HepG2 (cell line): ENCODE measurements around the gene NKAIN2. TPM values are rescaled to one million over a fixed set of nuclear protein-coding genes. Genes with fewer than 3 reads are reported as not detected.

ENCODE experiments used
- ATAC-seq: fragments of 200-7000 bp; cut with Tn5 transposase; 3 replicates; pipeline ENCODE4 v1.9.1; 2020; ENCODE audit warnings: mild to moderate bottlenecking, moderate library complexity
- BruUV-seq: library from RNA; stranded (reverse); fragments of 400-500 nt; replicated peaks from 2 replicates; lab custom pipeline; 2021; lab: Mats Ljungman, UMichigan
- CTCF ChIA-PET: fragments of 300-600 bp; formaldehyde crosslinking; extraction: SDS; loops from one replicate; lab custom pipeline; 2021; ENCODE audit warnings: low total read pairs, inconsistent platforms, low intra/inter-chr PET ratio; lab: Yijun Ruan, JAX
- POLR2A ChIA-PET: fragments of 350-600 bp; sonication (Branson Sonifier 250); formaldehyde crosslinking; loops from one replicate; lab custom pipeline; 2020; ENCODE audit warnings: antibody characterized with exemption, inconsistent platforms; lab: Yijun Ruan, JAX
- DNase-seq: peaks from one replicate; pipeline ENCODE4 v3.0.0-alpha.2; 2015; ENCODE audit warnings: low spot score
- FAIRE-seq: peaks from 3 replicates; lab custom pipeline; 2011; peaks lifted over from hg19 to GRCh38; lab: Jason Lieb, UNC
- H2AFZ ChIP-seq: one replicate; pipeline ENCODE4 v1.6.1; 2011; ENCODE audit warnings: low read length, inconsistent platforms
- H3K27ac ChIP-seq: fragments of 300-600 bp; 3 replicates; pipeline ENCODE4 v1.8.0; 2011; ENCODE audit warnings: mixed run types, mild to moderate bottlenecking, mixed read lengths, low read length, inconsistent platforms; ENCODE audit not compliant: insufficient read depth; ENCODE audit errors: extremely low read length
- H3K27me3 ChIP-seq, 2 experiments: fragments of 200-600 bp in 1 of 2; 2 replicates in 1 of 2; 3 replicates in 1 of 2; pipeline versions ENCODE4 v1.6.0 to v1.8.0; 2011; ENCODE audit warnings: low read length in 2 of 2, mild to moderate bottlenecking in 2 of 2, moderate library complexity in 2 of 2, inconsistent platforms in 1 of 2; ENCODE audit not compliant: insufficient read depth in 2 of 2, control insufficient read depth in 1 of 2
- H3K36me3 ChIP-seq, 2 experiments: fragments of 200-600 bp in 1 of 2; replicated peaks in 1 of 2; 2 replicates in 1 of 2; 3 replicates in 1 of 2; pipeline versions ENCODE4 v1.5.1 to v1.8.0; 2011; ENCODE audit warnings: low read length in 2 of 2, inconsistent platforms in 1 of 2; ENCODE audit not compliant: insufficient read depth in 2 of 2, control insufficient read depth in 1 of 2
- H3K4me1 ChIP-seq: 2 replicates; pipeline ENCODE4 v1.5.1; 2012; ENCODE audit warnings: low read length, inconsistent platforms; ENCODE audit not compliant: insufficient read depth
- H3K4me2 ChIP-seq: 2 replicates; pipeline ENCODE4 v1.6.0; 2011; ENCODE audit warnings: low read depth, low read length, inconsistent platforms
- H3K4me3 ChIP-seq, 3 experiments: fragments of 200-600 bp in 1 of 3; sonication (generic), shearing (Covaris generic) in 1 of 3; replicated peaks in 1 of 3; 2 replicates each; pipeline ENCODE4 v1.5.1; 2011 to 2016; ENCODE audit warnings: low read length in 3 of 3, inconsistent platforms in 2 of 3, low read depth in 2 of 3, mild to moderate bottlenecking in 2 of 3, control low read depth in 1 of 3, mixed read lengths in 1 of 3; ENCODE audit not compliant: insufficient read depth in 1 of 3
- H3K79me2 ChIP-seq: one replicate; pipeline ENCODE4 v1.6.1; 2011; ENCODE audit warnings: low read length, inconsistent platforms; ENCODE audit not compliant: insufficient read depth
- H3K9ac ChIP-seq: 2 replicates; pipeline ENCODE4 v1.6.0; 2011; ENCODE audit warnings: mild to moderate bottlenecking, low read depth, low read length, inconsistent platforms; ENCODE audit not compliant: insufficient read depth
- H3K9me3 ChIP-seq: 2 replicates; pipeline ENCODE4 v1.5.1; 2012; ENCODE audit warnings: mild to moderate bottlenecking, low read length
- H4K20me1 ChIP-seq: 2 replicates; pipeline ENCODE4 v1.6.0; 2011; ENCODE audit warnings: inconsistent platforms, mild to moderate bottlenecking, low read length, moderate library complexity; ENCODE audit not compliant: insufficient read depth
- ARID4A ChIP-seq: sonication (generic); formaldehyde crosslinking; IDR thresholded peaks from 2 replicates; pipeline ENCODE4 v1.5.0; 2020; ENCODE audit warnings: mild to moderate bottlenecking, missing genetic modification reagents, borderline replicate concordance
- ATF1 ChIP-seq: IDR thresholded peaks from 2 replicates; pipeline ENCODE4 v1.6.1; 2016; ENCODE audit warnings: mild to moderate bottlenecking, control low read depth
- CSRNP2 ChIP-seq: sonication (generic); formaldehyde crosslinking; conservative IDR thresholded peaks from 2 replicates; pipeline ENCODE4 v1.8.0; 2022; ENCODE audit warnings: low read depth, missing genetic modification reagents
- ELF1 ChIP-seq: sonication (generic); formaldehyde crosslinking; IDR thresholded peaks from 2 replicates; pipeline ENCODE4 v1.4.0; 2020; ENCODE audit warnings: missing genetic modification reagents
- HCFC1 ChIP-seq: fragments of 150-350 bp; IDR thresholded peaks from 2 replicates; pipeline ENCODE4 v1.6.1; 2014; ENCODE audit warnings: low read depth, low read length
- HHEX ChIP-seq: IDR thresholded peaks from 2 replicates; pipeline ENCODE4 v1.6.1; 2016; ENCODE audit warnings: control low read depth
- JUN ChIP-seq: sonication (generic); formaldehyde crosslinking; IDR thresholded peaks from 2 replicates; pipeline ENCODE4 v1.4.0; 2020; ENCODE audit warnings: mild to moderate bottlenecking, missing genetic modification reagents
- MATR3 ChIP-seq: sonication (generic); formaldehyde crosslinking; IDR thresholded peaks from 2 replicates; pipeline ENCODE4 v1.4.0; 2020; ENCODE audit warnings: missing genetic modification reagents
- PATZ1 ChIP-seq: sonication (generic); formaldehyde crosslinking; IDR thresholded peaks from 2 replicates; pipeline ENCODE4 v1.4.0; 2020; ENCODE audit warnings: missing genetic modification reagents
- SALL1 ChIP-seq: sonication (generic); formaldehyde crosslinking; IDR thresholded peaks from 2 replicates; pipeline ENCODE4 v1.8.0; 2022; ENCODE audit warnings: mild to moderate bottlenecking, missing genetic modification reagents
- SCMH1 ChIP-seq: sonication (generic); formaldehyde crosslinking; IDR thresholded peaks from 2 replicates; pipeline ENCODE4 v1.9.0; 2021; ENCODE audit warnings: missing genetic modification reagents, mild to moderate bottlenecking, borderline replicate concordance
- TFDP1 ChIP-seq: IDR thresholded peaks from 2 replicates; pipeline ENCODE4 v1.6.1; 2016; ENCODE audit warnings: missing compliant biosample characterization, missing genetic modification reagents, borderline replicate concordance
- XBP1 ChIP-seq: sonication (generic); formaldehyde crosslinking; IDR thresholded peaks from 2 replicates; pipeline ENCODE4 v1.5.0; 2020; ENCODE audit warnings: missing genetic modification reagents
- ZNF20 ChIP-seq: sonication (generic); formaldehyde crosslinking; IDR thresholded peaks from 2 replicates; pipeline ENCODE4 v1.4.0; 2020; ENCODE audit warnings: mild to moderate bottlenecking, moderate library complexity, missing genetic modification reagents
- ZNF460 ChIP-seq: sonication (generic); formaldehyde crosslinking; IDR thresholded peaks from 2 replicates; pipeline ENCODE4 v1.5.1; 2020; ENCODE audit warnings: missing genetic modification reagents, mild to moderate bottlenecking, borderline replicate concordance
- ZNF652 ChIP-seq: IDR thresholded peaks from 2 replicates; pipeline ENCODE4 v1.6.1; 2016; ENCODE audit warnings: low read depth, borderline replicate concordance
- ZNF766 ChIP-seq: sonication (generic); formaldehyde crosslinking; IDR thresholded peaks from 2 replicates; pipeline ENCODE4 v1.5.0; 2020; ENCODE audit warnings: missing genetic modification reagents, borderline replicate concordance
- ZNF891 ChIP-seq: sonication (generic); formaldehyde crosslinking; IDR thresholded peaks from 2 replicates; pipeline ENCODE4 v1.5.0; 2020; ENCODE audit warnings: mild to moderate bottlenecking, missing genetic modification reagents
- in situ Hi-C: cut with HindIII; loops from 2 replicates; pipeline ENCODE4 v1.10.0; 2017; ENCODE audit warnings: low pct_unique_long_range_greater_than_20kb; ENCODE audit not compliant: extremely low pct_ligation_motif_present
- intact Hi-C: fragments of 100-400 bp; cut with micrococcal nuclease; formaldehyde crosslinking; loops from one replicate; pipeline ENCODE4 v1.10.0; 2022; ENCODE audit not compliant: unreplicated experiment
- polyA plus RNA-seq, 8 experiments: library from polyadenylated mRNA; depleted of rRNA in 3 of 8; stranded (reverse) in 7 of 8; unstranded in 1 of 8; fragments of >200 nt; fragmentation: Illumina TruSeq in 4 of 8; extraction: Trizol in 4 of 8; gene quantifications; 2 replicates each; pipeline versions ENCODE4 v1.2.1 to v1.2.3, GENCODE V29; 2011 to 2016; ENCODE audit warnings: low read depth in 4 of 8, missing spikeins in 1 of 8, mixed read lengths in 1 of 8; ENCODE audit not compliant: insufficient read depth in 1 of 8
- total RNA-seq, 5 experiments: library from RNA; depleted of rRNA; stranded (reverse); fragments of >200 nt; fragmentation: Illumina TruSeq; extraction: Trizol; gene quantifications; 2 replicates each; pipeline ENCODE4 v1.2.3, GENCODE V29; 2016; ENCODE audit warnings: low read depth in 1 of 5

The NKAIN2 gene
- total and polyA plus RNA-seq, 2 of the 13 experiments (the other 11 are each of a cell fraction or from before 2014, with no cell fraction given), result not detected

- ChIA-PET CTCF (no interaction called here), POLR2A (no interaction called here)
- Histone ChIP-seq H3K36me3 (no peaks in the 10 kb centered on the region), H3K9ac (no peak overlapping the region), H2AFZ (no peak overlapping the region), H3K27ac (no peak overlapping the region), H3K9me3 (no peaks in the 10 kb centered on the region), H3K27me3 (no peaks in the 10 kb centered on the region), H3K79me2 (no peaks in the 10 kb centered on the region), H3K4me2 (no peak overlapping the region), H3K4me1 (no peaks in the 10 kb centered on the region), H4K20me1 (no peaks in the 10 kb centered on the region), H3K4me3 (no peak overlapping the region)
- intact Hi-C loops (no loop called here), in situ Hi-C loops (no loop called here)
- DNase-seq, result no peak
- no TSS peak for BruUV-seq
- ATAC-seq, result no peak
- no peak for FAIRE-seq
- TF ChIP-seq ELF1 (CRISPR knock-in tag), result no peak
- TF ChIP-seq ZNF652 (CRISPR knock-in tag), result no peak
- TF ChIP-seq ZNF20 (CRISPR knock-in tag), result no peak
- TF ChIP-seq TFDP1, result no peak
- no peak for TF ChIP-seq SALL1 (CRISPR knock-in tag)
- TF ChIP-seq HCFC1, result no peak
- TF ChIP-seq MATR3 (CRISPR knock-in tag), result no peak
- no peak for TF ChIP-seq HHEX (CRISPR knock-in tag)
- TF ChIP-seq JUN (CRISPR knock-in tag), result no peak
- no peak for TF ChIP-seq ARID4A (CRISPR knock-in tag)
- TF ChIP-seq ZNF460 (CRISPR knock-in tag), result no peak
- TF ChIP-seq ZNF766 (CRISPR knock-in tag), result no peak
- no peak for TF ChIP-seq SCMH1 (CRISPR knock-in tag)
- TF ChIP-seq PATZ1 (CRISPR knock-in tag), result no peak
- no peak for TF ChIP-seq ATF1 (CRISPR knock-in tag)
- TF ChIP-seq ZNF891 (CRISPR knock-in tag), result no peak
- no peak for TF ChIP-seq CSRNP2 (CRISPR knock-in tag)
- TF ChIP-seq XBP1 (CRISPR knock-in tag), result no peak
These were observed 8.9 kb upstream of the NKAIN2 start for GRCh38 chr6:123794799-123795198.
